H54 (cell line): ENCODE data around the gene IGF2BP3.

Experiments used
- DNase-seq: peaks from one replicate; pipeline ENCODE4 v3.0.0; 2011; ENCODE audit warnings: low spot score, mixed read lengths; ENCODE audit not compliant: insufficient read length
- FAIRE-seq: peaks from 3 replicates; lab custom pipeline; 2011; peaks lifted over from hg19 to GRCh38; lab: Jason Lieb, UNC
- POLR2A ChIP-seq: IDR thresholded peaks from 2 replicates; pipeline ENCODE4 v1.6.1; 2011; ENCODE audit warnings: low read depth, mild to moderate bottlenecking, low read length

IGF2BP3 gene

GRCh38 chr7:23279819-23280525, 190.3 kb downstream of the IGF2BP3 start:
- DNase-seq (no peak), FAIRE-seq (no peak)
- TF ChIP-seq POLR2A = no peak

- DNase-seq (peak; percentile 70), FAIRE-seq (peak; percentile 71)
- no peak for TF ChIP-seq POLR2A
These were observed 192.8 kb downstream of the IGF2BP3 start for GRCh38 chr7:23277359-23277989.

- TF ChIP-seq POLR2A = no peak
- FAIRE-seq = no peak
- no peak for DNase-seq
These were observed 193.3 kb downstream of the IGF2BP3 start for GRCh38 chr7:23276947-23277346.

DNA sequence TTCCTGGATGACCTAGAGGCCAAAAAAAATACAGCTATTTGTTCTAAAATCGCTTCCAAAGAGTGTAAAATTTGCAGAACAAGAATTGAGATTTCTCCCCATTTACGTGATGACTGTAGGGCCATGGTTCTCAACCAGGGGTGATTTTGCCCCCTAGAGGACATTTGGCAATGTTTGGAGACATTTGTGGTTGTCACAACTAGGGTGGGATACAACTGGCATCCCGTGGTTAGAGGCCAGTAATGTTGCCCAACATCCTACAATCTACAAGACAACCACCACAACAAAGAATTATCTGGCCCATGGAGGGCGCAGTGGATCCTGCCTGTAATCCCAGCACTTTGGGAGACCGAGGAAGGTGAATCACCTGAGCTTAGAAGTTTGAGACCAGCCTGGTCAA, 193.9 kb downstream of the IGF2BP3 start:
- no peak for TF ChIP-seq POLR2A
- DNase-seq (no peak), FAIRE-seq (no peak)

- DNase-seq (no peak), FAIRE-seq (no peak)
- TF ChIP-seq POLR2A = no peak
These were observed 194.4 kb downstream of the IGF2BP3 start for GRCh38 chr7:23275912-23276311.

DNA sequence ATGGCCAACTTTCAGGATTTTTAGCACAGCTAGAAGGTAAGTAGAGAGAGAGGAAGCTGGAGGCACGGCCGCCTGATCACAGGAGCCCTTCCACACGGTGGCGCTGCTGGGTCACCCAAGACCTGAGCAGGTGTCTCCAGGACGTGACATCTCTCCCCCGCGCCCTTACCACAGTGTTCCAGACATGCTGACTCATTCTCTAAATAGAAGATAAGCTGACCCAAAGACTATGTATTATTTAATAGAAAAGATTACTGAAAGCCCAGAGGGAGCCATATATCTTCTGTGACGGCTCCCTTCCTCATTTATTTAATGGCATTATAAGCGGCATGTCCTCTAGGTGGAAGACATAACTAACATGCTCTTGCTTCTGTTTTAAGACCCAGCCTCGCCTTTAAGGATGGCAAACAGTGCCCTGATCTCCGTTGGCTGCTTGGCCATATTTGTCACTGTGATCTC, 197.1 kb downstream of the IGF2BP3 start:
- DNase-seq (peak; percentile 86), FAIRE-seq (peak; percentile 71)
- TF ChIP-seq POLR2A = no peak

- FAIRE-seq (no peak), DNase-seq (no peak)
- TF ChIP-seq POLR2A = no peak
These were observed 198.0 kb downstream of the IGF2BP3 start for GRCh38 chr7:23272275-23272674.

DNA sequence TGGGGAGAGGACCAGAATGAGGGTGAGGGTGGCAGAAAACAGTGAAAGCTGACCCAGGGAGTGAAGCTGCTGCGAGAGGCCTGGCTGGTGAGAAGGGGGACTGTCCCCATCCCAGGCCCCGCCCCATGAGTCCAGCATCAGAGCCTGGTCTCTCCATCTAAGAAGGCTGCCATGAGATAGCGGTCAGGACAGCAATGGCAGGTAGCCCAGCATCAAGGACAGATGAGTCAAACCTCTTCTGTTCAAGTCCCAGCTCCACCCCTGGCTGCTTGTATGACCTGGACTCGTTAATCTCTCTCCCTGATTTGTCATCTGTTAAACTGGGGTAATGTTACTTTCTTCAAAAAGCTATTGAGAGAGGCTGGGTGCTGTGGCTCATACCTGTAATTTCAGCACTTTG, 201.5 kb downstream of the IGF2BP3 start:
- no peak for FAIRE-seq
- no peak for TF ChIP-seq POLR2A

DNA sequence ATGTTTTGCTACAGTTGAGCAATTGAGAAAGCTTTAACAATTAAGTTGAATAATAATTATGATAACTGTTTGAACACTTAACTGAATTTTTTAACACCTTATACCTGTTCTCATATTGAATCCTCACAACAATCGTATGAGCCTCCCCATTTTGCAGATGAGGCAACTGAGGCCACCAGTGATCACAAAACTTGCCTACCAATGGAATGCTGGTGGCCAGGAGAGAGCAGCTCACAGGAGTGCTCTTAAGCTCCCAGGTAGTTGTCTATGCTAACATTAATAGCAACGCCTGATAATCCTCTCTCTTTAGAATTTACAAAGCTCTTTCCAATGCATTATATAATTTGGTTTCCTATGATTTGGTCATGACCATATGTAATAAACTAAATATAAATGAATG, 202.1 kb downstream of the IGF2BP3 start:
- no peak for TF ChIP-seq POLR2A
- DNase-seq (no peak), FAIRE-seq (no peak)

More for the DNA sequence above, 201.5 kb downstream of the IGF2BP3 start:
- DNase-seq = no peak

DNA sequence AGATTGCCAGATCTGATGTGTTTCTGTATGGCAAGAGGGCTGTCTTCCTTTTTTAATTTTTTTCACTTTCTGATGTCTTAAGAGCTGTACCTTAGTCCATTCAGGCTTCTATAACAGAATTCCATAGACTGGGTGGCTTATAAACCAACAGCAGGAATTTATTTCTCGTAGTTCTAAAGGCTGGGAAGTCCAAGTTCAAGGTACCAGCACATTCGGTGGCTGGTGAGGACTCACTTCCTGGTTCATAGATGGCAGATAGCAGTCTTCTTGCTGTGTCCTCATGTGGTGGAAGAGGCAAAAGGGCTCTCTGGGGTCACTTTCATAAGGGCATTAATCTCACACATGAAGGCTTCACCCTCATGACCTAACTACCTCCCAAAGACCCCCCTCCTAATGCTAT, 202.9 kb downstream of the IGF2BP3 start:
- TF ChIP-seq POLR2A = no peak
- DNase-seq (no peak), FAIRE-seq (no peak)

DNA sequence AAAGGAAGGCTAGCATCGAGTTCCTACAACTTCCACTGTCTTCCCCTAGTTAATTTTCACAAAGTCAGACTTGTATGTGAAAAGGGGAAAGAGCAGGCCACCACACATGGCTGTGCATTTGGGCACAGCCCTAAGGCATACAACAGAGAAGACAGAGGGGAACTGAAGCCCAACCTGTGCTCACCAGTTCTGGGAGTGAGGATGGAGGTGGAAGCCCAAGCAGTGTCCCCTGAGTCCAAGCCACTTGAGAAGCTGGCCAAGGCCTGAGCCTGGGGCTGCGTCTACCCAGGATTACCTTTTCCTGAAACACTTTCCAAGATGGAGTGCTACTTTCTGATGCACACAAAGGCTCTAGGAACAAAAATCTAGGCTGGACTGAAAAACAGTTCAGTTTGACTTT, 203.4 kb downstream of the IGF2BP3 start:
- TF ChIP-seq POLR2A = no peak
- no peak for FAIRE-seq
- no peak for DNase-seq

- FAIRE-seq (no peak), DNase-seq (no peak)
- TF ChIP-seq POLR2A = no peak
These were observed 205.3 kb downstream of the IGF2BP3 start for GRCh38 chr7:23264916-23265458.

DNA sequence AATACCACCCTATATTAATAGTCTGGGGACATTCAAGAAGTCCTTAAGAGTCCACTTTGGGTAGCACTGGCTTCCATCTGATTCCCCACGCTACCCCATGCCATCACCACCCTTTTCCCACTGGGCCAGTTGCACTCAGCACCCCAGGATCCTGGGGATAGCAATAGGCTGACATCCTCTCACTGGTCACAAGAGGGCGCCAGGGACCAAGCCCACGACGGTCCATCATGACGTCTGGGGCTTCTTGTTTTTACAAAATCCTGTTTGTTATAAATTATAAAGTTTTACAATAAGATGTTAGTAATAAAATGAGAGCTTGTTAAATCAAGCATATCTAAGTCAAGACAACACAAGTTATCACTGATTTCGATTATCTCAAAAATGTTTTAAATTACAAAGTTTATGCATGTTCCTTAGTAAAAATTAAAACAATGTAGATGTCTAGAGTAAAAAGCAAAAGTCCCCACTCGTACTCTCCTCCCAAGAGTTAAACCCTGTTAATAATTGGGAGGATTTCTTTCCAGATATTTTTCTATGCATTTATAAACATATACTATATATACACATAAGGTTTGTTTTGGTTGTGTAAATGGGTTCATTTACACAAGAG, 208.3 kb downstream of the IGF2BP3 start:
- FAIRE-seq (peak; percentile 20), DNase-seq (peak; percentile 86)
- no peak for TF ChIP-seq POLR2A

DNA sequence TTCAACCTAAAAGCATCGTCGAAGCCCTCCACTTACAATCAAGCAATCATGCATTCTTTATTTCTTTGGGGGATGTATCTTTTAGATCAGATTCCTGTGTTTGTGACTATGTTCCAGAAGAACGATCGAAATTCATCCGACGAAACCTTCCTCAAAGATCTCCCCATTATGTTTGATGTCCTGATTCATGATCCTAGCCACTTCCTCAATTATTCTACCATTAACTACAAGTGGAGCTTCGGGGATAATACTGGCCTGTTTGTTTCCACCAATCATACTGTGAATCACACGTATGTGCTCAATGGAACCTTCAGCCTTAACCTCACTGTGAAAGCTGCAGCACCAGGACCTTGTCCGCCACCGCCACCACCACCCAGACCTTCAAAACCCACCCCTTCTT, 209.9 kb downstream of the IGF2BP3 start:
- no peak for DNase-seq
- FAIRE-seq = no peak
- no peak for TF ChIP-seq POLR2A
